NCI-H524 treated with DMSO at 0.1 percent for 48 hours (cell line): ENCODE results near the gene DOK5.

Experiments used
- DNase-seq: peaks from one replicate; lab custom pipeline; 2025; lab: John Stamatoyannopoulos, UW

The DOK5 gene

DNA sequence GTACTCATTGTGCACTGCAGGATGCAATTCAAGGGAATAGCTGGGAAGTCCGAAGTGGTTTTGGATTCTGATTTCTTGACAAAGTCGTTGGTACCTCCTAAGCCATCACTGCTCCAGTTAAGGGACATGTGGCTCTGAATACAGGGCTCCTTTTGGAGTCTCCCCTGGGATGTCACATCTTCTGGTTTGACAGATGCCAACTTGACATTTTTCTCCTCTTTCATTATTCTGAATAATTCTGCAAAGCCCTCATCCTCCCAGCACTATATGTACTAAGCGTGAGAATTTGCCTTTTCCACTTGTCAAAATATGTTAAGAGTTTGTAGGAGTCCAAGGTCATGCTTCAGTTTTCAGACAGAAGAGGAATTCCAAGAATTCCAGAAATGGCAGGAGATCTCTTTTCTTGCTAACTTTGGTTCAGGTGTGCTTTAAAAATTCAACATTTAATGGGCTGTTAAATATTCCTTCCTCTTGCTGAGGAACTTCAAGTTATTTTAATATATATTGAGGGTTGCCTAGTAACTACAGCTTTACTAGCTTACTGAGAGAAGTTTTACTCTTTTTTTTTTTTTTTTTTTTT, 38.7 kb downstream of the DOK5 start:
- DNase-seq: no peak

DNA sequence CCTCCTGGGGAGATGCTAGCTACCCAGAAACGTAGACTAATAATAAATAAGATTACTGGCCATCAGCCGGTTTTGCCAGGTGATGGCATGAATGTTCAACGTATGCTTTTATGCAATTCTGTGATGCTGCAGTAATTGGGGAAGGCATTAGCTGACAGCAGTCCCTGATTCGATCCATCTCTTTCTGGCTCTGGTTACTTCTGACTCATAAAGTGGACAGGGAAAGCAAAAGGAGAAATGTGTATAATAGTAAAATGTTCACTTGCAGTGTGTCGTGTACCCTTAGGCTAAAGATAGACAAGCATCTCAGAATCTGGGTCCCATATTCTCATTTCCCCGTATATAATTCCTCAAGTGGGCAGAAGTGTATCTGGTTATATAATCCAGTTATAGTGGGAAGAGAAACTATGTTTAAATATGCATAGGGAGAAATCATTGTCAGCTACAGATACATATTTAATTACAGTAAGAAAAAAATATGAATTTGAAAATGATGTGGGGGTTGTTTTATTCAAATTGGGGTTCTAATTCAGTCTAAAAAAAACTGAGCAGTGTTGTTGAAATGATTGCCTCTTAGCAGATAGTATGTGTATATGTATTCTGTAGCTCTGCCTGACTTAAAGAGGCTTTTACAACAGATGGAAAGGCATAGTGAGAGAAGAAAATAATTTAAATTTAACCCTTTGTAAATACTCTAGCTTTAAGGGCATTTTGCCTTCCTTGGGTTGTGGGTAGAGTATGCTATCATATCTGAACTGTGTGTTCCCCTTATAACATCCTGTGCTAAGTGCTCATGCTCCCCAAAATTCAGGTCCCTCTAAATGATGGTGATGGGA, 40.6 kb downstream of the DOK5 start:
- DNase-seq: no peak

DNA sequence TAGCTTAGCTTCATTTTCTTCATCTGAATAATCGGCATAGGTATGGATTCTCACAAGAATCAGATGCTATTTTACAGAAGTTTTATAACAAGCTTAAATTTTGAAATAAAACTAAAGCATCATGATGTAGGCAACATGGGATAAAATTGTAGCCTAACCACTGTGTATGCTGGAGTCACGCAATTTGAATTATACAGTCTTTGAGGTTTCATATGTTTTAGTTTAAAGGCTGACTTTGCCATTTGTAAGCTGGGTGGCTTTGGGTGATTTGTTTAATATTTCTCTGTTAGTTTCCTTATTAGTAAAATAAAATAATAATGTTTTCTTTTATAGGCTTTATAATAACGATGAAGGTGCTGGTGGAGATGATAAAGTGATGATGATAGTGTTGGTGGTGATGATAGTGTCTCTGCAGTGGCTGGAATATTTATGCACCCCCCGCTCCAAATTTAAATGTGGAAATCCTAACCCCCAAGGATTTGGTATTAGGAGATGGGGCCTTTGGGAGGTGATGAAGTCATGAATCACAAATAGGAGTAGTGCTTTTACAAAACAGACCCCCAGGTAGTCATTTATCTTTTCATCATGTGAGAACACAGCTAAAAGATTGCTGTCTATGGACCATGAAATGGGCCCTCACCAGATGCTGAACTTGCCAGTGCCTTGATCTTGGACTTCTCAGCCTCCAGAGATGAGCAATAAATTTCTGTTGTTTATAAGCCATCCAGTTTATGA, 42.0 kb downstream of the DOK5 start:
- DNase-seq: no peak

DNA sequence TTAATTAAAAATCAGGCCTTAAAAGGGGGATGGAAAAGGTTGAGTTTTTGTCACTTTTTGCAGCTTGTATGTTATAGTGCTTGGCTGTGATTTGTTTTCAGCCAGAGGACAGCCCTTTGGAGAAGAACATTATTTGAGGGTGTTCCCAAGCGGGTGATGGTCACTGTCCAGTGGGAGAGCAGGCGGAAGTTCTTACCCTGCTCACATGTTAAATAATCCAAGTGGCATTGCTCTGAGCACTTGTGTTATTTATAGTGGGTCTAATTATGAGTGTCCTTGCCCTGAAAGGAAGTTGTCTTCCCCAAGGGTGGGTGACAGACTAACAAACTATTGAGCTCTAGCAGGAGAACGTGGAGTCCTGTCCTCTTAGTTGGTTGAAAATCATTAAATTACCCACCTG, 49.5 kb downstream of the DOK5 start:
- no peak for DNase-seq

DNA sequence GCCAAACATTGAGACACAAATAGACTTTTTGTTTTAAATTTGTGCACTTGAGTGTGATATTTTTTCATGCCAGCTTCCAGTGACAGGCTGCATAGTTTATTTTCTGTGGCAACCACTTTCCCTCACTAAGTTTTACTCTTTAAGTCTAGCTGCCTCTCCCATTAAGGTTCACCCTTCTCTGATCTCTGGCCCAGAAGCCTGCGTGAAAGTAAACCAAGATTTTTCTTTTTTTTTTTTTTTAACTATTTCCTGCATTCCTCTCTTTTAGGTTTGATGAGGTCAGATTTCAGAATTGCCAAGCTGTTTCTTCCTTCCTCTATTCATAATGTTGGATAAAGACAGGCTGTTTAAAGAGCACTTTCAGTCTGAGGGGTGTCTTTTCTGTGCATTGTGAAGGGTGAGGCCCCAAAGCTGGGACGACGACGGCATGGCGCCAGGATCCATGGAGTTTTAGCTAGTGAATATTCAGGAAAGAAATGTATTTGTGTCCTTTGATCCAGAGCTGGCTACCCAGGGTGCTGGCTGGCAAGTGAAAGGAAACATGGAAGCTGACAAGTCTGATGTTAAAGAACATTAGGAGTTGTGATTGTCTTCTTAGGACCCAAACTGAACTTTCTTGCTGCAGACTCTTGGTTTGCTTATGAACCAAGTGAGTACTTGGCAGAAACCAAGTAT, 50.7 kb downstream of the DOK5 start:
- no peak for DNase-seq

DNA sequence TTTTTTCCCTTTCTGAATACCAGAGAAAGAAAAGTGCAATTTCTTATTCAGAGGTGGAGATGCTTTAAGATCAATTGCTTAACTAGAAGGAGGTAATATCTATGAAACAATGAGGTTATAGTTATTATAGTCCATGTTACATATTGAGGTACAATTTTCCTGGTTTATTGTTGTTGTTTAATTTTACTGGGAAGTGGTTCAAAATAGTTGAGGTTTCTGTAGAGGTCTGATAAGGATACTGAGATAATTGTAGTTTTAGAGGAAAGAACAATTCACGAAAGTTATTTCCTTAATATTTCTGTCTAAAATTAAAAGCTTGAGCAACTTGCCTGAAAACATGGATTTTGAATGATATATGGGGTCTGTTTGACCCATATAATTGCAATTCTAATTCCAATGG, 51.4 kb downstream of the DOK5 start:
- no peak for DNase-seq

DNA sequence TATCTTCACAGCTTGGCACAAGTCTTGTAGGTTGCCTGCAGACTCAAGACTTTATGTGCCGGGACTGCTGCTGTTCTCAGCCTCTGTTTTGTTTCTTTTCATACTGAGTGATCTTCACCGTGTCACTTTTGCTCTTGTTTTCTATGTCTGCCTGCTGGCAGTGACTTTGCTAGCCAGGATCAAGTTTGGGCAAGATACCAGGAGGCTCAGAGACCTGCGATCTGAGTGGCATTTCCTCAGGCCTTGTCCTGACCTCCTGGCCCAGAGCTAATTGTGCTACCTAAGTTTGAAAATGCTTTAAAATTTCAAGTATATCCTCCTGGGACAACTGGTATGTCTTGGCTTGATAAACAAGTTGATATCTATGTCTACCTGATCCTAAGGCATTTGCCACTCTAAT, 57.2 kb downstream of the DOK5 start:
- DNase-seq: no peak

DNA sequence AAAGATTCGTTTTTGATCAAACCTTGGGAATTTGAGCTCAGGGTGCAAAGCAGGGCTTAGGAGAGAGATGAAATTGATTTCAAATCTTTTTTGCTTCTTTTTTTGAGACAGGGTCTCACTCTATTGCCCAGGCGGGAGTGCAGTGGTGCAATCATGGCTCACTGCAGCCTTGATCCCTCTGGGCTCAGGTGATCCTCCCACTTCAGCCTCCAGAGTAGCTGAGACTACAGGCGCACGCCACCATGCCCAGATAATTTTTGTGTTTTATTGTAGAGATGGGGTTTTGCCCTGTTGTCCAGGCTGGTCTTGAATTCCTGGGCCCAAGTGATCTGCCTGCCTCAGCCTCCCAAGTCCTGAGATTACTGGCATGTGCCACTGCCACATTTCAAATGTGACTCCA, 58.7 kb downstream of the DOK5 start:
- DNase-seq: no peak

DNA sequence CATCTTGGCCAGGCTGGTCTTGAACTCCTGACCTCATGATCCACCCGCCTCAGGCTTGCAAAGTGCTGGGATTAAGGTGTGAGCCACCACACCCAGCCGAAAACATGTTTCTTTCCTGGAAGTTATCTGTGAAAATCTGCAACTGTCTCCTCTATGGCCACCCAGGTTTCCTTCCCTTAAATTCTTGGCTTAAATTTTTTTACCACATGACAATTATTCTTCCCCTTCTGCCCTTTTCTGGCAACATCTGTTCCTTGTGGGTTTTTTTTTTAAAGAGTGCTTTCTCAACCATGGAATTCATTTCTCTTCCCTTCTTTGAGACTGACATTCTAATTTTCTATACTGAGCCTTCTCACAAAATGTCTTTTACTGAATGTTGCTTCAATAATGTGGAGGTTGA, 59.6 kb downstream of the DOK5 start:
- DNase-seq: no peak

DNA sequence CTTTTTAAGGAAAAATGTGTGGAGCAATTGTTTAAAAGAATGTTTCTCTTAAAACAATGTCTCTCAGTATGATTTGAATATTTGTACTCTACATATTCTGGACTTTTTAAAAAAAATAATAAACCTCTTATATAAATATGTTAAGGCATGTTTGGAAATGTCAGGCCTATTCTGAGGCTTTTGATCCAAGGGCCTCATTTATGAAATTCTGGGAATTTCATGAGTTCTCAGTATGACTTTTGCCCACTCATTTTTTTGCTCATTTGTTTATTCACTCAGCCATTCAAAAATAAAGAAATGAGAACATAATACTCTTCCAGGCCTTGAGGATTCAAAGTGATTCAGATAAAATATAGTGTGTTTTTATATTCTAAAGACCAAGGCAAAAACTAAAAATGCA, 60.4 kb downstream of the DOK5 start:
- no peak for DNase-seq

DNA sequence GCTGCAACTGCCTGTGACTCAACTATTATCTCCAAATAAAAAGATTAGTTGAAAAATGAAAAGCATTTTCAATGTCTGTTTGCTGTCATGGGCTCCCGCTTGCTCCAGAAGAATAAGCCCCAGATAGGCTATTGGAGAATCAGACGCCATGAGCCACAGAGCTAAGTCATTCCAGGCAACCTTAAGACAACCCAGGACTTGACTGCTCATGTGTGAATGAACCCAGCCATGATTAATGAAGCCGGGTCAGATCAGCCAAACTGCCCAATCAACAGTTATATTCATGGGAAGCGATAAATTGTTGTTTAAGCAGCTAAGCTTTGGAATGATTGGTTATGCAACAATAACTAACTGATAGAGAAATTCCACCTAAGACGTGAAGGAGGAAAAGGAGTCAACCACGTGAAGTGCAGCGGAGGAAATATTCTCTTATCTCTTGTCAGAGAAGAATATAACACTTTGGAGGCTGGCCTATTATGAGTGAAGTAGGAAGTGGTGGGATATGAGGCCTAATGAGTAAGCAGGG, 64.2 kb downstream of the DOK5 start:
- DNase-seq: no peak

DNA sequence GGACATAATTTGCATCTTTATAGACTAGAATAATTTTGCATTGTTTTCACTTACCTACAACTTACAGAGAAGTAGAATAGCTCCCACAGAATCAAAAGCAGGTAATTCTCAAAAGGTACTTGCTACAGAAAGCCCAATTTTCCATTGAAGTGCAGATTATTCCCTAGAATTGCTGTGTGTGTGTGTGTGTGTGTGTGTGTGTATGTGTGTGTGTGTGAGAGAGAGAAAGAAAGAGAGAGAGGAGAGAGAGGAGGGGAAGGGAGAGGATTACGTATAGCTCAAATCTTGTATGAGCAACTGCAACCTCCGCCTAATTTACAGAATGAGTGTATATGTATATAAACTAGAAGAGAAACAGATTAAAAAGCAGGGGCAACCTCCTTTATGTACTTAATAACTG, 68.0 kb downstream of the DOK5 start:
- DNase-seq: no peak

DNA sequence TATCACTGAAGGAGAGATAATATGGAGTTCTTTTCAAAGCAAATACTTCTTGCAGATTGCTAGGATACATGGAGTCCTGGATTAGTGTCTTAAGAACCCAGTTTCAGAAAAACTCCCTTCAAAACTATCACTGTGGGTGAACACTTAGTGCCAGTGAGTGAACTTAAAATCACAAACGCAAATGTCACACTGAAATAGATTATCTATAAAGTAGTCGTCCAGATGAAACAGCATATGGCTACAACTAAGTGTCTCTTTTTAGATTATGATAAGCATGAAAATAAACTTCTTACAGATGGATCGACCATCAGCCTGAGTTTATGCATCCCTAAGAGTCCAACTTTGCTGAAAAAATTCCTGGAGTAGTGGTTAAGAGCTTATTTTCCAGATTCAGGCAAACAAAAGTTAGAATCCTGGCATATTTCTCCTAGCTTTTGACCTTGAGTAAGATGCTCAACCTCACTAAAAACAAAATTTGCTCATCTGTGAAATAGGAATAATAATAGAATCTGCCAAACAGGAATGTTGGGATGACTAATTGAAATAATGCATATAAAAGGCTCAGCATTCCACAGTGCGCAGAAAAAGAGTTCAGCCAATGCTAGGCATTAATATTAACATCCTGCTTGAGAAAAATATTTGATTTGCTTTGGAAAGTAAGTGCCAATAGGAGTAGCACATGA, 70.4 kb downstream of the DOK5 start:
- DNase-seq: peak; percentile 58

DNA sequence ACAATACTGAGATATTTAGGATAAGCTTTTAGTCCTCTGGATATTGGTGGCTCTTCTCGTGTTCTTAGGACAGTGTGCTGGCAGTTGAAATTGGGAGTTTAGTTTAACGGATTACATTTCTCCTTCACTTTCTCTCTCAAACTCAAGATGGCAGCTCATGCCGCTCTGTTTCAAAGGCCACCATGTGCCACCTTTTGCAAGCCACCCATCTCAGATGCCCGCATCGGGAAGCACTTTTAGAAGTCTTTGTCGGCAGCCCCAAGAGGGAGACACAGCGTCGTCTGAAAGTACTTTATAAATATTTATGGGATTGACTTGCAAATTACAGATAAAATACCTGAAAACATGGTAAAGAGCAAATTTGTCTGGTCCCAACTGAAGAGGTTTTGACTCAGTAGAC, 73.5 kb downstream of the DOK5 start:
- DNase-seq: no peak

DNA sequence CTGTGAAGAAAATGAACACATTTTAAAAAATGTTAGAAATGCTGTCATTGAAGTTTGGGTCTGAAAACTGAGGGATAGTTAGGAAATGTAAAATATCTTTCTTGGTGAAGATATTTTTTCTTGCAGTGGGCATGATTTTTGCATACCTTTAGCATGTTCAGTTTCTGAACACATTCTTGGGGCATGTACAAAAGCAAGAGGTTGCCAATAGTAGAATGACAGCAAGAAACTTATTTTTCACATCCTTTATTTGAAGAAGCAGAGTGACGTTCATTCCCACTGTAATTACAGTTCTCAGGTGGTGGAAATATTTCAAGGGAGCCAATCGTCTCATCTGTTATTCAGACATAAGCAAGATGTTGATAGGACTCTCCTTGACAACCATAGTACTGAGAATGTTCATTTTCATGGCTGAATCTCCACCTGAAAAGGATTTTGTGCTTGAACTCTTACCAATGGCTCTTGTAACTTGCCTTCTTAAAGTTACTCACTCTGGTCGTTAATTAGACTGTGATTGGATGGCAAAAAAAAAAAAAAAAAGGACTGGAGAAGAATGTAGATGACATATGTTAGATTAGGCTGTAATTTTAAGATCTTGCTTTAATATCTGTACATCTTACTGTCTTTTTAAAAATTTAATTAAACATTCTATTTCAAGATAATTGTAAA, 74.4 kb downstream of the DOK5 start:
- no peak for DNase-seq

DNA sequence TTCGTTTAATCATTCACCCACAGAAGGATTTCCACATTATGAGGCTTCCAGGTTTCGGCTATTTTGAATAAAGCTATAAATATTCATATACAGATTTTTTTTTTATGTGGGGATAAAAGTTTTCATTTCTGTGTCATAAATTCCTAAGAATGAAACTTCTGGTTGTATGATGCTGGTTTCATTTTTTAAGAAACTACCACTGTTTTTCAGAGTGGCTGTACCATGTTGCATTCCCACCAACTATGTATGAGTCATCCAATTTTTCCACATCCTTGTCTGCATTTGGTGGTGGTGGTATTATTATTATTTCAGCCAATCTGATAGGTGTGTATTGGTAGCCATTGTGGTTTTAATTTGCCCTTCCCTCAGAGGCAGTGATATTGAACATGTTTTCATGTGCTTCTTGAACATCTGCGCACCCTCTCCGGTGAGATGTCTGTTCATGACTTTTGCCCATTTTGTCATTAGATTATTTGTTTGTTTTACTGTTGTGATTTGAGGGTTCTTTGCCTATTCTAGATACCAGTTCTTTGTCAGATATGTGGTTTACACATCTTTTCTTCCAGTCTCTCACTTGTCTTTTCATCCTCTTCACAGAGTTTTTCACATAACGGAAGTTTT, 75.5 kb downstream of the DOK5 start:
- DNase-seq: no peak

DNA sequence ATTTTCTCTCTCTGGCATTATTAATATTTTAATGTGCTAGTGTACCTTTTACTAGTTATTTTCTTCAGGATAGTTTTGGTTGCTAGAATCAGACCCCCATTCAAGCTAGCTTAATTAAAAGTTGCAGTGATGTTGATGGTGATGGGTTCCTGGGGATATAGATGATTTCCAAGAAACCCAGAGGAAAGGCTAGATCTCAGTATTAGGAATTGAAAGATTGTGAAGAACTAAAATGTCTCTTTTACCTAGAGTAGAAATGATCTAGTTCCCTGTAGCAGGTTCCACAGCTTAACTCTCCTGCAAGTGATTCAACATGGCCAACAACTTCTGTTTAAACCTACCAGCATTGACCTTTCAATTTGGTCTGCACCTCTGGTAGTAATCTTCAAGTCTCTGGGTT, 78.6 kb downstream of the DOK5 start:
- no peak for DNase-seq

DNA sequence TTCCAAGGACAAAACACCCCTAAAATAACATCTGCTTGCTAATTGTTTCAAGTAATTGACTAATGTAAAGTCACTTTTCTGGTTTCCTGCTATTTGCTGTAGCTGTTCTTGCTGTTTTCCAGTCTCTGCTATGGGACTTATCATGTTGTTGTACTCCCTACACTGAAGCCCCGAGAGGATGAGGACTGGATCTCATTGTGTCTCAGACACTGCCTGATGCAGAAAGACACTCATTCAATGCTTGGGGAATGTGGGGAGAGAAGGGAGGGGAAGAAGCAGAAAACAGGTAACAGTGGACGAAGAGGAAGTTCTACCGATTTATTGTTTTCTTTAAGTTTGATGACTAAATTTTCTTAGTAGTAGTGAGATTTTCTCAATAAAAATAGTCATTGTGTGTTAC, 79.8 kb downstream of the DOK5 start:
- no peak for DNase-seq

DNA sequence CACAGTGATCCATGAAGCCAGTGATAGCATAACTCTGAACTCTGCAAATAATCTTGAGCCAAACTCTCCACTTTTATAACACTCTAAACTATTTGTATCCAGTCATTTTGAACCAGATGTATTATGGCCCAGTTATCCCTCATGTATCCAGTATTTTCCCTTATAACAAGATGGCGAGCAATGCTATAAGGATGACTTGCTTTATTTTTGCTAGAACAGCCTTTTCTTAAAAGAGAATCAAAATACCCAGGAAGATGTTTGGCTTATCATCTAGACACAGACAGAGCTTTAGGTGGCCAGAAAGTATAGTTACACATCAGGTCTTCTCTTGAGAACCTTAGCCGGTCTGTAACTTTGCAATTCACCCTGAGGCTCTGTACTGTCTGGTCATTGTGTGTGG, 81.0 kb downstream of the DOK5 start:
- DNase-seq: no peak

DNA sequence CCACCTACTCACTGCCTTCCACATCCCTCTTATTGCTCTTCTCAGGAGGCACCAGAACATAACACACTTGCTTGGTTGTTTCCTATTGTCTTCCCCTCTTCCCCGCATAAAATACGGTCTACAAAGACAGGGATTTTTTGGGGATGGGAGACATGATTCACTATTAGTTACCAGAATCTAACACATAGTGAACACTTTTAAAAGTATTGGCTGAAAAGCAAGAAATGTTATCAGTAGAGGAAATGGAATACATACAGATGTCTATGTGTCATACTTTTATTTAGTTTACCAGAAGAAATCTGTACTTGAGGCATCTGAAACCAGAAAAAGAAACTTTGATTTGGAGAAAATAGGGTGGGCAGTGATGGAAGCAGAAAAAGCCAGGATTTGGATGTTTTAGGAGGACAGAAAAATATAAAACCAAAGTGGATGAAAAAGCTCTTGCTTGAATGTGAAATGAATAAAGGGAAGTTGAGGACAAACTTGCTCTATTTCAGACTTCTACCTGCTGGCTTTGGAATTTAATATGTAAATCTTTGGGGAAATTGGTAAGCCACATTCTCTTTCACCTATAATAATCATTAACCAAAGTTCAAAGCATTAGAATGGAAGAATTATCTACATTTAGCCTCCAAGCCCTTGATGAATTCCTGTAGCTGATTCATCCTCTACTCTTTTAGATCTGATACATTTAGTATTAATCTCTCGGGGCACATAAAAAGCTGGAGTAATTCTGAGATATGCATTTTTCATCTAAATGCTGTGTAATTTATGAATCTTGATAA, 82.6 kb downstream of the DOK5 start:
- no peak for DNase-seq
